HEK293 (cell line): ENCODE measurements around the gene PRR18.

Experiments
- CTCF ChIA-PET: fragments of 350-600 bp; formaldehyde crosslinking; extraction: SDS; loops from one replicate; lab custom pipeline; 2021; ENCODE audit warnings: antibody characterized with exemption; lab: Yijun Ruan, JAX
- POLR2A ChIA-PET: fragments of 300-600 bp; formaldehyde crosslinking; extraction: SDS; loops from one replicate; lab custom pipeline; 2020; ENCODE audit warnings: antibody characterized with exemption, inconsistent platforms; lab: Yijun Ruan, JAX
- H3K27ac ChIP-seq: fragments of 200-500 bp; sonication (Bioruptor generic); 2 replicates; pipeline ENCODE4 v1.5.1; 2014; ENCODE audit warnings: low read depth, low read length, control low read depth, inconsistent platforms; ENCODE audit errors: extremely low read depth
- H3K36me3 ChIP-seq, 2 experiments: fragments of 200-500 bp in 1 of 2; sonication (Bioruptor generic) in 1 of 2; 1 replicate in 1 of 2; 2 replicates in 1 of 2; pipeline ENCODE4 v1.5.1; 2014 to 2017; ENCODE audit warnings: inconsistent platforms in 2 of 2, low read length in 2 of 2; ENCODE audit not compliant: control insufficient read depth in 2 of 2, insufficient read depth in 1 of 2
- H3K4me1 ChIP-seq: fragments of 200-500 bp; sonication (Bioruptor generic); 2 replicates; pipeline ENCODE4 v1.5.1; 2014; ENCODE audit warnings: mild to moderate bottlenecking, low read length, inconsistent platforms; ENCODE audit not compliant: control insufficient read depth, insufficient read depth
- H3K4me3 ChIP-seq: 2 replicates; pipeline ENCODE4 v1.5.1; 2011; ENCODE audit warnings: low read depth, mild to moderate bottlenecking, control low read depth, low read length, moderate library complexity
- H3K9me3 ChIP-seq: fragments of 200-500 bp; sonication (Bioruptor generic); 2 replicates; pipeline ENCODE4 v1.5.1; 2014; ENCODE audit warnings: low read depth, low read length, inconsistent platforms; ENCODE audit not compliant: control insufficient read depth, insufficient read depth
- GLI2 ChIP-seq: fragments of 450-650 bp; formaldehyde crosslinking; IDR thresholded peaks from 2 replicates; pipeline ENCODE4; 2017; ENCODE audit warnings: missing biosample characterization, missing genetic modification characterization, low read depth, borderline replicate concordance
- KLF7 ChIP-seq: fragments of 450-650 bp; formaldehyde crosslinking; IDR thresholded peaks from 2 replicates; pipeline ENCODE4 v1.5.1; 2016; ENCODE audit warnings: missing biosample characterization, missing genetic modification characterization, borderline replicate concordance
- SCRT2 ChIP-seq: fragments of 450-650 bp; formaldehyde crosslinking; IDR thresholded peaks from 2 replicates; pipeline ENCODE4 v1.5.1; 2016; ENCODE audit warnings: missing biosample characterization, missing genetic modification characterization
- SP3 ChIP-seq: fragments of 450-650 bp; formaldehyde crosslinking; IDR thresholded peaks from 2 replicates; pipeline ENCODE4 v1.5.1; 2016; ENCODE audit warnings: missing biosample characterization, missing genetic modification characterization
- SP7 ChIP-seq: fragments of 450-650 bp; formaldehyde crosslinking; IDR thresholded peaks from 2 replicates; pipeline ENCODE4 v1.5.1; 2016; ENCODE audit warnings: missing biosample characterization, missing genetic modification characterization
- ZNF10 ChIP-seq: fragments of 450-650 bp; formaldehyde crosslinking; IDR thresholded peaks from 2 replicates; pipeline ENCODE4 v1.5.1; 2017; ENCODE audit warnings: missing biosample characterization, missing genetic modification characterization
- ZNF112 ChIP-seq: fragments of 450-650 bp; formaldehyde crosslinking; IDR thresholded peaks from 2 replicates; pipeline ENCODE4 v1.5.0; 2017; ENCODE audit warnings: missing biosample characterization, missing genetic modification characterization
- ZNF132 ChIP-seq: fragments of 450-650 bp; formaldehyde crosslinking; IDR thresholded peaks from 2 replicates; pipeline ENCODE4 v1.5.1; 2017; ENCODE audit warnings: missing biosample characterization, missing genetic modification characterization, borderline replicate concordance
- ZNF133 ChIP-seq: fragments of 450-650 bp; formaldehyde crosslinking; IDR thresholded peaks from 2 replicates; pipeline ENCODE4 v1.5.1; 2016; ENCODE audit warnings: missing biosample characterization, missing genetic modification characterization
- ZNF138 ChIP-seq: fragments of 450-650 bp; formaldehyde crosslinking; IDR thresholded peaks from 2 replicates; pipeline ENCODE4 v1.5.1; 2016; ENCODE audit warnings: missing biosample characterization, missing genetic modification characterization, borderline replicate concordance
- ZNF140 ChIP-seq: fragments of 450-650 bp; formaldehyde crosslinking; IDR thresholded peaks from 2 replicates; pipeline ENCODE4 v1.5.1; 2016; ENCODE audit warnings: missing biosample characterization, missing genetic modification characterization
- ZNF311 ChIP-seq: fragments of 450-650 bp; formaldehyde crosslinking; IDR thresholded peaks from 2 replicates; pipeline ENCODE4 v1.5.1; 2017; ENCODE audit warnings: missing biosample characterization, missing genetic modification characterization, borderline replicate concordance
- ZNF558 ChIP-seq: fragments of 450-650 bp; formaldehyde crosslinking; IDR thresholded peaks from 2 replicates; pipeline ENCODE4 v1.5.1; 2016; ENCODE audit warnings: missing biosample characterization, missing genetic modification characterization
- ZNF560 ChIP-seq: fragments of 450-650 bp; formaldehyde crosslinking; IDR thresholded peaks from 2 replicates; pipeline ENCODE4 v1.5.1; 2017; ENCODE audit warnings: missing biosample characterization, missing genetic modification characterization, borderline replicate concordance
- ZNF621 ChIP-seq: fragments of 450-650 bp; formaldehyde crosslinking; IDR thresholded peaks from 2 replicates; pipeline ENCODE4 v1.5.1; 2017; ENCODE audit warnings: missing biosample characterization, missing genetic modification characterization
- ZNF707 ChIP-seq: fragments of 450-650 bp; formaldehyde crosslinking; IDR thresholded peaks from 2 replicates; pipeline ENCODE4 v1.5.1; 2016; ENCODE audit warnings: missing biosample characterization, missing genetic modification characterization
- ZNF777 ChIP-seq: fragments of 450-650 bp; formaldehyde crosslinking; IDR thresholded peaks from 2 replicates; pipeline ENCODE4 v1.5.1; 2017; ENCODE audit warnings: missing biosample characterization, missing genetic modification characterization, borderline replicate concordance
- ZNF791 ChIP-seq: fragments of 450-650 bp; formaldehyde crosslinking; IDR thresholded peaks from 2 replicates; pipeline ENCODE4 v1.5.1; 2016; ENCODE audit warnings: missing biosample characterization, missing genetic modification characterization
- ZNF830 ChIP-seq: fragments of 450-650 bp; IDR thresholded peaks from 2 replicates; pipeline ENCODE4 v1.5.0; 2018; ENCODE audit warnings: missing biosample characterization, missing genetic modification characterization, low read depth, mild to moderate bottlenecking, moderate library complexity
- ZSCAN23 ChIP-seq: fragments of 450-650 bp; formaldehyde crosslinking; IDR thresholded peaks from 2 replicates; pipeline ENCODE4 v1.5.1; 2016; ENCODE audit warnings: missing biosample characterization, missing genetic modification characterization
- ZXDB ChIP-seq: fragments of 450-650 bp; formaldehyde crosslinking; IDR thresholded peaks from 2 replicates; pipeline ENCODE4 v1.5.1; 2016; ENCODE audit warnings: missing biosample characterization, missing genetic modification characterization
- TF ChIP-seq, protein P1 (sequence below): fragments of 450-650 bp; formaldehyde crosslinking; IDR thresholded peaks from 2 replicates; pipeline ENCODE4 v1.5.1; 2016; ENCODE audit warnings: missing biosample characterization, missing genetic modification characterization
- TF ChIP-seq, protein P2 (sequence below): fragments of 450-650 bp; formaldehyde crosslinking; IDR thresholded peaks from 2 replicates; pipeline ENCODE4 v1.5.1; 2016; ENCODE audit warnings: missing biosample characterization, missing genetic modification characterization

Gene PRR18

DNA sequence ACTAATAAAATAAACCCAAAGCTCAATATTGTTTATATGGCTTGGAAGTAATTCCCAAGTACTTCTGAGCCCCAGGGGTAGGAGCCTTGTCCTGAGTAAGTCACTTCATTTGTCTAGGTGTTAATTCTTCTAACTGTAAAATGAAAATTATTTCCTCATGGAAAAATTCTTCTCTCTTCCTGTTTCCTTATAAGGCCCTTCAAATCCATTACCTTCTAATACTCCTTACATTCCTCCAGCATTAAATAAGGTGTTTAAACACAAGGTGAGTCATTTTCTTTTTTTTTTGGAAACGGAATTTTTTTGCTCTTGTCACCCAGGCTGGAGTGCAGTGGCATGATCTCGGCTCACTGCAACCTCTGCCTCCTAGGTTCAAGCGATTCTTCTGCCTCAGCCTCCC lies 41.9 kb downstream of the PRR18 start:
- H3K9me3 ChIP-seq, result no peaks in the 10 kb centered on the region
- no peak overlapping the region for H3K4me3 ChIP-seq
- POLR2A ChIA-PET, result no interaction called here
- H3K27ac ChIP-seq, result no peak overlapping the region
- TF ChIP-seq ZNF560 (tag by site-specific recombination), result no peak
- no peak for TF ChIP-seq ZNF777 (tag by site-specific recombination)
- no peak for TF ChIP-seq ZNF133 (tag by site-specific recombination)
- TF ChIP-seq SP3 (tag by site-specific recombination), result no peak
- TF ChIP-seq ZNF132, result no peak
- no peak for TF ChIP-seq SP7 (tag by site-specific recombination)
- no peak for TF ChIP-seq ZXDB (tag by site-specific recombination)
- TF ChIP-seq ZNF311 (tag by site-specific recombination), result no peak
- TF ChIP-seq ZNF830 (tag by site-specific recombination), result no peak
- no peaks in the 10 kb centered on the region for H3K4me1 ChIP-seq
- H3K36me3 ChIP-seq, result no peaks in the 10 kb centered on the region
- CTCF ChIA-PET, result interaction anchor here (0.6 to 1.3 kb wide), 2 partner anchors 10 to 1990 kb away, joined by 3 to 5 read pairs; no protein-coding TSS in a partner anchor

DNA sequence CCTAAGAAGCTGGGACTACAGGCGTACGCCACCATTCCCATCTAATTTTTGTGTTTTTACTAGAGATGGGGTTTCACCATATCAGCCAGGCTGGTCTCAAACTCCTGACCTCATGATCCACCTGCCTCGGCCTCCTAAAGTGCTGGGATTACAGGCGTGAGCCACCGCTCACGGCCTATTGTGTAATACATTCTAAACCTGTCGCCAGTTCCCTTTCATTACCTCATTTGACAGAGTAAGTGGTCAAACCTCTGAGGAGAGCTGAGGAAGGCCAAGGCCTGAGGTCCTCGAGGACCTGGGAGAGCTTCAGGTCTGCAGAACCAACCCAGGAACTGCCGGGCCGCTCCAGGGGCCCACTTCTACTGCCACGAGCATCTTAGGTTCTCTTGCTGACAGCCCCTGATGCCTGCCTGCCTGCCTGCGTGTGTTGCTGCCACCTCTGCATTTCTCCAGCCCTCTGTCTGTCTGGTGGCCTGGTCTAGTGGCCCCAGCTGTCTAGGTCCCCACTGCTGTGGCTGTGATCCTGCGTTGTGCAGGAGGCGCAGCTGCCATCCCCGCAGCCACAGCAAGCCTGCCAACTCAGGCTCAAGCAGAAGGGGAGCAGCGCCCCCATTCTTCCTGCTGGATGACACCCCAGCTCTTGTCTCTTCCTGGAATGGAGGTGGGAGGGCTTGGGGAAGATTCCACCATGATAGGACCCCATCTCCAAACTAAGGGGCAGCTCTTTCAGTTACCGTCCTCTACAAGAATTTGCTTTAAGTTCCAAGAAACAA lies 45.3 kb downstream of the PRR18 start:
- no peak overlapping the region for H3K4me3 ChIP-seq
- H3K27ac ChIP-seq, result no peak overlapping the region
- ChIA-PET CTCF (interaction anchor here (0.7 to 1.0 kb wide), 2 partner anchors 51 to 106 kb away, joined by 3 read pairs; no protein-coding TSS in a partner anchor), POLR2A (interaction anchor here (1.0 kb wide), 1 partner anchor 29 kb away, joined by 3 read pairs; no protein-coding TSS in a partner anchor)
- H3K9me3 ChIP-seq, result no peaks in the 10 kb centered on the region
- no peaks in the 10 kb centered on the region for H3K4me1 ChIP-seq
- TF ChIP-seq GLI2 (tag by site-specific recombination) (no peak), SCRT2 (tag by site-specific recombination) (peak; percentile 40), ZNF791 (no peak), ZNF140 (tag by site-specific recombination) (no peak)
- H3K36me3 ChIP-seq, result no peaks in the 10 kb centered on the region

DNA sequence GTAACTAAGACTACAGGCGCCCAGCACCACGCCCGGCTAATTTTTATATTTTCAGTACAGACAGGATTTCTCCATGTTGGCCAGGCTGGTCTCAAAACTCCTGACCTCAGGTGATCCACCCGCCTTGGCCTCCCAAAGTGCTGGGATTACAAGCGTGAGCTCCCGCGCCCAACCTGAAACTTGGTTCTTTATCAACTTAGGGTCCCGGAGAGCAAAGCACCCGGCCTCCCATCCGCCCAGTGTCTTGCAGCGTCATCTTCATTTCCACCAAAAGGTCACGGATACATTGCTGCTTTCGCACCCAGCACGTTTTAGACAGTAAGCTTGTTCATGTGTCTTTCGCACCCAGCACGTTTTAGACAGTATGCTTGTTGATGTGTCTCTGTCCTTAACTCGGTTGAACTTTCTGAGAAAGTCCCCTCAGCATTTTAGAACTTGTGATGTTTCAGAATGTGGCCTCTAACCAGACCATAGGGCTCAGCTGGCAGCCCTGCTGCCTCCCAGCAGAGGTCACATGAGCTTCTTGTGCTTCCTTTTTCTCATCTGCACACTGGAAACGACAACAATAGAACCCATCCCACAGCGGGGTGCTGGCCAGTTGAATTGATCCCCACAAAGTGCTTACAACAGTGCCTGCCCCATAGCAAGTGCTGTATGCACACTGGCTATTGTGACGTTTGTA lies 48.8 kb downstream of the PRR18 start:
- ChIA-PET POLR2A (no interaction called here), CTCF (interaction anchor here (0.5 to 0.8 kb wide), 3 partner anchors 54 to 860 kb away, joined by 3 to 4 read pairs (median 3); no protein-coding TSS in a partner anchor)
- H3K9me3 ChIP-seq, result no peaks in the 10 kb centered on the region
- no peak overlapping the region for H3K27ac ChIP-seq
- no peaks in the 10 kb centered on the region for H3K36me3 ChIP-seq
- H3K4me1 ChIP-seq, result no peaks in the 10 kb centered on the region
- TF ChIP-seq ZNF621 (tag by site-specific recombination) (no peak), ZNF10 (tag by site-specific recombination) (no peak), ZNF112 (tag by site-specific recombination) (no peak), ZNF707 (tag by site-specific recombination) (no peak), ZSCAN23 (tag by site-specific recombination) (no peak), ZNF138 (tag by site-specific recombination) (no peak), KLF7 (tag by site-specific recombination) (no peak), ZNF558 (no peak), ZNF791 (no peak)
- TF ChIP-seq, protein P1, sequence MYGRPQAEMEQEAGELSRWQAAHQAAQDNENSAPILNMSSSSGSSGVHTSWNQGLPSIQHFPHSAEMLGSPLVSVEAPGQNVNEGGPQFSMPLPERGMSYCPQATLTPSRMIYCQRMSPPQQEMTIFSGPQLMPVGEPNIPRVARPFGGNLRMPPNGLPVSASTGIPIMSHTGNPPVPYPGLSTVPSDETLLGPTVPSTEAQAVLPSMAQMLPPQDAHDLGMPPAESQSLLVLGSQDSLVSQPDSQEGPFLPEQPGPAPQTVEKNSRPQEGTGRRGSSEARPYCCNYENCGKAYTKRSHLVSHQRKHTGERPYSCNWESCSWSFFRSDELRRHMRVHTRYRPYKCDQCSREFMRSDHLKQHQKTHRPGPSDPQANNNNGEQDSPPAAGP, result no peak
- TF ChIP-seq, protein P2, sequence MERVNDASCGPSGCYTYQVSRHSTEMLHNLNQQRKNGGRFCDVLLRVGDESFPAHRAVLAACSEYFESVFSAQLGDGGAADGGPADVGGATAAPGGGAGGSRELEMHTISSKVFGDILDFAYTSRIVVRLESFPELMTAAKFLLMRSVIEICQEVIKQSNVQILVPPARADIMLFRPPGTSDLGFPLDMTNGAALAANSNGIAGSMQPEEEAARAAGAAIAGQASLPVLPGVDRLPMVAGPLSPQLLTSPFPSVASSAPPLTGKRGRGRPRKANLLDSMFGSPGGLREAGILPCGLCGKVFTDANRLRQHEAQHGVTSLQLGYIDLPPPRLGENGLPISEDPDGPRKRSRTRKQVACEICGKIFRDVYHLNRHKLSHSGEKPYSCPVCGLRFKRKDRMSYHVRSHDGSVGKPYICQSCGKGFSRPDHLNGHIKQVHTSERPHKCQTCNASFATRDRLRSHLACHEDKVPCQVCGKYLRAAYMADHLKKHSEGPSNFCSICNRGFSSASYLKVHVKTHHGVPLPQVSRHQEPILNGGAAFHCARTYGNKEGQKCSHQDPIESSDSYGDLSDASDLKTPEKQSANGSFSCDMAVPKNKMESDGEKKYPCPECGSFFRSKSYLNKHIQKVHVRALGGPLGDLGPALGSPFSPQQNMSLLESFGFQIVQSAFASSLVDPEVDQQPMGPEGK, result no peak
- TF ChIP-seq, all 188 proteins: peak for 0
- H3K4me3 ChIP-seq, result no peak overlapping the region
